ENCODE measurements around the gene RAB7B.

DNA sequence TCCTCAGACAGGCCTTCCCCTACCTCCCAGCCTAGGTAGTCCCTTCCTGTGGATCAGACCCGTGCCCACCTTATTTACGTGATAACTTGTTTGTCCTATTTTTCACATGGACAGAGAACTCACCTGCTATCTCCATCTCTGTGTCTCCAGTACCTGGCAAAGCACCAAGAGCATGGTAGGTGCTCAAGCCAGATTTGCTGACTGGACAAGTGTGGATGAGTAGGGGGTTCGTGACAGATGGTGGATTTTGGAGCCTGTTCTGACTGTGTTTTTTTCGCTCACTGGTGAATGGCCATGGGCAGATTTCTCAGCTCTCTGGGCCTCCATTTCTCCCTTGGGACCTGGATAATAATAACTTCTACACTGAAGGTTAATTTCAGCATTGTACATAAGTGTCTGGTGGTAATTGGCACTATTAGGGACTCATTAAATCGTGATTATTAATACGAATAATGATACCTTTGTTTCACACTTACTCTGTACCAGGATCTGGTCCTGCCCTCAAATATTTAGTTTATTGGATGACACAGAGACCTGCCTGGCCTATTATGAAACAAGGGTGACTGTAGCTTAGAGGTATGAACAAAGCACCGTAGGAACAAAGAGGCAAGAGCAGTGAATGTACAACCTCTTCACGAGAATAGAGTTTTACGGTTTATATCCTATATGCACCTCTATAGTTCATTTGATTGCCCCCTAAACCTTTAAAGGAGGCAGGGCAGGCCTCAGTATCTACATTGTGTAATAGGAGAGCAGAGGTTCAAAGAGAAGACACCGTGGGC, 35.5 kb downstream of the RAB7B start:
- TF ChIP-seq GATA3 (IDR thresholded peaks at IDR 0.05; ENCODE audit: low read depth, low read length) (no peak), GATA2 (IDR thresholded peaks at IDR 0.05; ENCODE audit: low read depth, low read length) (no peak)

All from SH-SY5Y (cell line).